ENCODE measurements around the gene CKAP2L.

DNA sequence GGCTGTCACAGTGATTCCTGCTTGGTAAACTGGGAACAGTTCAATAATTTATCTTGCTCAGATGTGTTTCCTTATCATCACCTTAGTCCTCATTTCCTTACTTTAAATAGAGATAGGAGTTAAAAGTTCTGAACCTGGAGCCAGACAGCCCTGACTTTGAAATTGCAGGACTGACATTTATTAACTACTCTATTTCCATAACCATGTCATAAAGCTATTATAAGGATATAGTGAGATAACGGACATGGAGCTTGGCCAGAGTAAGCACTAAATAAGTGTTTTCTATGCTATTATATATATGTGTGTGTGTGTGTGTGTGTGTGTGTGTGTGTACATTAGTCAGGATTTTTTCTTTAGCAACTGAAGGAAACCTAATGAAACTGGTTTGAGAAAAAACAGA lies 30.5 kb downstream of the CKAP2L start:
- TF ChIP-seq, protein P1, sequence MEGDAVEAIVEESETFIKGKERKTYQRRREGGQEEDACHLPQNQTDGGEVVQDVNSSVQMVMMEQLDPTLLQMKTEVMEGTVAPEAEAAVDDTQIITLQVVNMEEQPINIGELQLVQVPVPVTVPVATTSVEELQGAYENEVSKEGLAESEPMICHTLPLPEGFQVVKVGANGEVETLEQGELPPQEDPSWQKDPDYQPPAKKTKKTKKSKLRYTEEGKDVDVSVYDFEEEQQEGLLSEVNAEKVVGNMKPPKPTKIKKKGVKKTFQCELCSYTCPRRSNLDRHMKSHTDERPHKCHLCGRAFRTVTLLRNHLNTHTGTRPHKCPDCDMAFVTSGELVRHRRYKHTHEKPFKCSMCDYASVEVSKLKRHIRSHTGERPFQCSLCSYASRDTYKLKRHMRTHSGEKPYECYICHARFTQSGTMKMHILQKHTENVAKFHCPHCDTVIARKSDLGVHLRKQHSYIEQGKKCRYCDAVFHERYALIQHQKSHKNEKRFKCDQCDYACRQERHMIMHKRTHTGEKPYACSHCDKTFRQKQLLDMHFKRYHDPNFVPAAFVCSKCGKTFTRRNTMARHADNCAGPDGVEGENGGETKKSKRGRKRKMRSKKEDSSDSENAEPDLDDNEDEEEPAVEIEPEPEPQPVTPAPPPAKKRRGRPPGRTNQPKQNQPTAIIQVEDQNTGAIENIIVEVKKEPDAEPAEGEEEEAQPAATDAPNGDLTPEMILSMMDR (IDR thresholded peaks at IDR 0.05): no peak
- TF ChIP-seq EP300 (IDR thresholded peaks at IDR 0.05) (no peak), POLR2A (IDR thresholded peaks at IDR 0.05) (no peak)
